ENCODE data around the gene TSEN54.

Gene TSEN54

DNA sequence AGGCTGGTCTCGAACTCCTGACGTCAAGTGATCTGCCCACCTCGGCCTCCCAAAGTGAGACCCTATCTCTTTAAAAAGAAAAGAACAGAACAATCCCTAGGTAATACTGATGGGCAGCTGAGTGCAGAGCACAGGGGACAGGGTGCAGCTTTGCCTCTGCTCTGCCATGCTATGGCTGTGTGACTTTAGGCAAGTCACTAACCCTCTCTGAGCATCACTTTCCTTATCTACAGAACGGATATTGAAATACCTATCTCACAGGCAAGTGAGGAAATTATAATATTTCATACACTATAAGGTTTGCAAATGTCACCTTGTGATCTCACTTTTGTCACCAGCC, 5.1 kb upstream of the TSEN54 start:
- TF ChIP-seq, protein P1, sequence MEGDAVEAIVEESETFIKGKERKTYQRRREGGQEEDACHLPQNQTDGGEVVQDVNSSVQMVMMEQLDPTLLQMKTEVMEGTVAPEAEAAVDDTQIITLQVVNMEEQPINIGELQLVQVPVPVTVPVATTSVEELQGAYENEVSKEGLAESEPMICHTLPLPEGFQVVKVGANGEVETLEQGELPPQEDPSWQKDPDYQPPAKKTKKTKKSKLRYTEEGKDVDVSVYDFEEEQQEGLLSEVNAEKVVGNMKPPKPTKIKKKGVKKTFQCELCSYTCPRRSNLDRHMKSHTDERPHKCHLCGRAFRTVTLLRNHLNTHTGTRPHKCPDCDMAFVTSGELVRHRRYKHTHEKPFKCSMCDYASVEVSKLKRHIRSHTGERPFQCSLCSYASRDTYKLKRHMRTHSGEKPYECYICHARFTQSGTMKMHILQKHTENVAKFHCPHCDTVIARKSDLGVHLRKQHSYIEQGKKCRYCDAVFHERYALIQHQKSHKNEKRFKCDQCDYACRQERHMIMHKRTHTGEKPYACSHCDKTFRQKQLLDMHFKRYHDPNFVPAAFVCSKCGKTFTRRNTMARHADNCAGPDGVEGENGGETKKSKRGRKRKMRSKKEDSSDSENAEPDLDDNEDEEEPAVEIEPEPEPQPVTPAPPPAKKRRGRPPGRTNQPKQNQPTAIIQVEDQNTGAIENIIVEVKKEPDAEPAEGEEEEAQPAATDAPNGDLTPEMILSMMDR (IDR thresholded peaks at IDR 0.05) = no peak
- no peak for TF ChIP-seq ZFX (IDR thresholded peaks at IDR 0.05; ENCODE audit: borderline replicate concordance)

DNA sequence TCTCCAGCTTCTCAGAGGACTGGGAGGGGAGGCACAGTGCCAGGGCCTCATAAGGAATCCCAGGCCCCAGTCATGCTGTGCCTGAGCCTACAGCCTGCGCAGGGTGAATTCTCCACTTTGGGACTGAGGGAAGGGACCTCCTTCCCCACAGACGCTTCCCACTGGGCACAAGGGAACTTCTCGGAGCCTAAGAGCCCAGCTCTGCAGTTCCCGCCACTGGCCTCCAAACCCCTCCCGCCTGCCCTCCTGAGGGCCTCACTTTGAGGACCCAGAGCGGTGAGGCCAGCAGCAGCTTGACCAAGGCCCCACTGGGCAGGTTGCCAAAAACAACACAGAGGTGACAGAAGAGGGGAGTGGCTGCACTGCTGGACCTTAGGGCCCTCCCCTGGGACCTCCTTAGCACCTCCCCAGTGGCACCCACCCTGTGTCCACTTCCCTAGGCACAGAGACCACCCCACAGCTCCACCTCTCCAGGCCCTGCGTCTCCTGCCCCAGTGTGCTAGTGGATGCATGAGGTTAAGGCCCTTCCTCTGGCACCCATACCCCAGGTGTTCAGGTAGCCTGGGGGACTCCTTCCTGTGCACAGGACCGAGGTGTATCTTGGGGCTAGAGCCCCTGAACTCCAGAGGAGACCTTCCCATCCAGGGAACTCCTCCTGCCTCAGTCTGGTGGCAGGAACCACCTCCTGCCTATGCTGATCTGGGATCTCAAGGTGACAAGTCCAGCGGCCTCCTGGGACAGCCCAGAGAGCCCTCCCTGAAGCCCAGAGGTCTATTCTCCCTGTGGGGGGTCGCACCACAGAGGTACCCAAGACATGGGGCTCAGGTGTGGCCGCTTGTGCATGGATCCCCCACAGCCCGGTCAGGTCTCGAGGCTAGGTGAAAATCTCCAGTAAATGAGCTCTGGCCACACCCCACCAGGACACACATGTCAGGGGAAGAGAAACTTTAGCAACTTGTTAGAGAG, 4.4 kb upstream of the TSEN54 start:
- TF ChIP-seq, protein P1 (IDR thresholded peaks at IDR 0.05) = no peak
- TF ChIP-seq ZFX (IDR thresholded peaks at IDR 0.05; ENCODE audit: borderline replicate concordance) = no peak
- peak overlapping the region; percentile 34; the same call in 1 of the 2 replicates for H3K27ac ChIP-seq

More for the DNA sequence above, 5.1 kb upstream of the TSEN54 start:
- H3K27ac ChIP-seq = no peak overlapping the region; the same call in 1 of the 2 replicates

DNA sequence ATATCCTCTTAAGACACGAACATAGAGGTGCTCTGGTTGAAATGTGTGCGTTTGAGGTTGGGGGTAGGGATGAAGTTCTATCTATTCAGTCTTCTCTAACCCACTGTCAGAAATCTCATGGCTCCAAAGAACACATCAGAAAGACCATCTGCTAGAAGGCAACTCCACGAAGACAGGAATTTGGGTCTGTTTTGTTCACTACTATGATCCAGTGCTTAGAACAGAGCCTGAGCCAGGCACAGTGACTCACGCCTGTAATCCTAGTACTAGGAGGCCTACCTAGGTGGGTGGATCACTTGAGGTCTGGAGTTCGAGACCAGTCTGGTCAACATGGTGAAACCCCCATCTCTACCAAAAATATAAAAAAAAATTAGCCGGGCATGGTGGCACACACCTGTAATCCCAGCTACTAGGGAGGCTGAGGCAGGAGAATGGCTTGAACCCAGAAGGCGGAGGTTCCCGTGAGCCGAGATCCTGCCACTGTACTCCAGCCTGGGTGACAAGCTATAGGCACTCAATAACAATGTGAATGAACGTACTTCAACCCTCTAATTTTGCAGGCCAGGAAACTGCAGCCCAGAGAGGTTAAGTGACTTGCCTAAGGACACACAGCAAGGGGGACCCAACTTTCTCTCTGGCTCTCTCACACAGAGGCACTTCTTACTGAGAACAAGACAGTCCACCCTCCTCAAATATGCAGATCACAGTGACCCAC, 3.2 kb upstream of the TSEN54 start:
- no peak for TF ChIP-seq ZFX (IDR thresholded peaks at IDR 0.05; ENCODE audit: borderline replicate concordance)
- TF ChIP-seq, protein P1 (IDR thresholded peaks at IDR 0.05) = no peak
- H3K27ac ChIP-seq = peak overlapping the region; percentile 89; the same call in 1 of the 2 replicates

DNA sequence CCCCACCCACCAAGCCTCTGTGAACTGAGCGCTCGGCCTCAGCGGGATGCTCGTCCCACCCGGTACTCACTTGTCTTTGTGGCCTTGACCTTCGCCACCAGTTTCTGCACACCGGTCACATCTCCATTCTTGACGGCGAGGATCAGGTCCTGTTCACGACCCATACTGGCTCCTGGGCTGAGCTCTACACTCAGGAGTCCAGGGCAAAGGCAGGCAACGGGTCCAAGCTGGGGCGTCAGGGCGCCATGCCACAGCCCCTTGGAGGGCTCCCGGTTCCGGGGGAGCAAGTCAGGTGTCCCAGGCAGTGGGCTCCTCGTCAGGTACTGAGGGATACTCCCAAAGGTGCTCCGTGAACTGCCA, 2.7 kb upstream of the TSEN54 start:
- peak overlapping the region; percentile 89 for H3K27ac ChIP-seq
- TF ChIP-seq, protein P1 (IDR thresholded peaks at IDR 0.05) = no peak
- TF ChIP-seq ZFX (IDR thresholded peaks at IDR 0.05; ENCODE audit: borderline replicate concordance) = no peak

DNA sequence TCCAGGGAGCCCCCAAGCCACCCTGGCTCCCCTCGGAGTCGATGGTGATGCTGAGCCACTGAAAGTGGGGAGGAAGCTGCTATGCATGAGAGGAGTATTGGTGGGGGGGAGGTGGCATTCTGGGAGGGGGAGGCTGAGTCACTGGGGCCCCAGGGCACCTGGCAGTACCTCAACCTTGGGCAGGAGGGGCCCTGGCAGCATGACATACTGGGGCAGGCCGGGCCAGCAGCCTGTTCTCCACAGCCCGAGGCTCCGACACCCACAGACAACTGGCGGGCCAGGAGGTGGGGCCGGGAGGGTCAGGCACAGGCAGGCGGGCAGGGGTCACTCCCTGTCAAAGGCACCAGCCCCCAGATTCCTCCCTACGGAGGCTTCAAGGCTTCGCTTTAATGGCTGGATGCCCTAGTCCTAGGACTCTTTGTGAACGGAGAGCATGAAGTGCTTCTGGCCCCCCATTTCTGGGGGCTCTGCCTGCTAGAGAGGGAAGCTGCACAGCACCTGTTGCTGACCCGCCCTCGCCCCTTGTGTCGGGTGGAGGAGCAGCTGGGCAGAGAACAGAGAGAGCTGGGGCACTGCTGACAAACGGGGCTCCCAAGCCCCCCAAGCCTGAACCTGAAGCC, 1.9 kb upstream of the TSEN54 start:
- H3K27ac ChIP-seq = peak overlapping the region; percentile 89

DNA sequence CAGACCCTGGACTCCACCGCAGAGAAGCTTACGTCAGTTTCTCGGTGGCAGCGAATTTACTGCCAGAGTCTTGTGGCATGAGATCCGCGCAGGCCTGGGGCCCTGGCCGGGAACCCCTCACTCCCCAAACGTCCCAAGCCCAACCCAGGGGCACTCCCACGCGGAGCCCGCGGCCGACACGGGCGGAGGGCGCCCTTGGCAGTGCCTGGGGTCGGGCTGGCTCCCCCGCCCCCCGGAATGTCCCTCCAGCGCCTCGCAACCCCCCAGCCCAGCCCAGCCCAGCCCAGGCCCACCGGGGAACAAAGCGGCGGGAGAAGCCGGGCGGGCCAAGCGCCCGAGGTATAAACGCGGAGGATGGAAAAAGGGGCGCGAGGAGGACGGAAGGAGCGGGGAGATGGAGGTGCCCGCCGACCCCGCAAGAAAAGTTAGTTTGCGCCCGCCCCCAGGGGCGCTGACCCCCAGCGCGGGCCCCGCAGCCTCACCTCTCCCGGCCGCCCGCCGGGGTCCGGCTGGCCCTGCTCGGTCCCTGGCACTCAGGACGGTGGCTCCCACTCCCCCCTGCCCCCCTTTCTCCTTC, 1.3 kb upstream of the TSEN54 start:
- peak overlapping the region; percentile 89 for H3K27ac ChIP-seq
- no peak for TF ChIP-seq ZFX (IDR thresholded peaks at IDR 0.05; ENCODE audit: borderline replicate concordance)
- TF ChIP-seq, protein P1 (IDR thresholded peaks at IDR 0.05) = no peak

More for the DNA sequence above, 1.9 kb upstream of the TSEN54 start:
- no peak for TF ChIP-seq ZFX (IDR thresholded peaks at IDR 0.05; ENCODE audit: borderline replicate concordance)
- TF ChIP-seq, protein P1 (IDR thresholded peaks at IDR 0.05) = no peak

All from 22Rv1 (cell line).